ENCODE measurements around the gene NPDC1.

- no peak for TF ChIP-seq GATA3 (IDR thresholded peaks at IDR 0.05; ENCODE audit: low read depth, low read length)
- no peak for TF ChIP-seq GATA2 (IDR thresholded peaks at IDR 0.05; ENCODE audit: low read depth, low read length)
Measured at GRCh38 chr9:137053944-137054931, 8.3 kb upstream of the NPDC1 start, which contains the start of gene ENTPD2.
